Osteoblast (primary cell): ENCODE data around the gene DNAJC12. TPM values are rescaled to one million over a fixed set of nuclear protein-coding genes. Genes with fewer than 3 reads are reported as not detected.

ENCODE experiments used
- DNase-seq: peaks from one replicate; pipeline ENCODE4 v3.0.0; 2011; ENCODE audit warnings: low spot score, mixed read lengths; ENCODE audit not compliant: insufficient read length; ENCODE audit errors: missing footprints
- H2AFZ ChIP-seq: 2 replicates; pipeline ENCODE4 v1.6.0; 2011; ENCODE audit warnings: mild to moderate bottlenecking, low read length
- H3K27ac ChIP-seq: 2 replicates; pipeline ENCODE4 v1.5.1; 2011; ENCODE audit warnings: mild to moderate bottlenecking, low read depth, low read length, moderate library complexity
- H3K27me3 ChIP-seq: 2 replicates; pipeline ENCODE4 v1.6.0; 2012; ENCODE audit warnings: mild to moderate bottlenecking, control low read depth, inconsistent platforms, low read length, moderate library complexity; ENCODE audit not compliant: insufficient read depth
- H3K36me3 ChIP-seq: 2 replicates; pipeline ENCODE4 v1.5.1; 2011; ENCODE audit warnings: mild to moderate bottlenecking, low read length, control low read depth, moderate library complexity; ENCODE audit not compliant: insufficient read depth
- H3K4me1 ChIP-seq: 2 replicates; pipeline ENCODE4 v1.5.1; 2011; ENCODE audit warnings: mild to moderate bottlenecking, low read length, control low read depth, moderate library complexity; ENCODE audit not compliant: insufficient read depth
- H3K4me2 ChIP-seq: 2 replicates; pipeline ENCODE4 v1.6.0; 2011; ENCODE audit warnings: mild to moderate bottlenecking, low read length; ENCODE audit not compliant: insufficient read depth
- H3K4me3 ChIP-seq: fragments of 200-600 bp; sonication (generic); 3 replicates; pipeline ENCODE4 v1.5.1; 2012; ENCODE audit warnings: mild to moderate bottlenecking, low read length, inconsistent platforms; ENCODE audit not compliant: insufficient read depth
- H3K79me2 ChIP-seq: 2 replicates; pipeline ENCODE4 v1.6.0; 2012; ENCODE audit warnings: mild to moderate bottlenecking, low read length, control low read depth, inconsistent platforms; ENCODE audit not compliant: insufficient read depth
- H3K9me3 ChIP-seq: 2 replicates; pipeline ENCODE4 v1.5.1; 2011; ENCODE audit warnings: low read depth, low read length, control low read depth
- H4K20me1 ChIP-seq: 2 replicates; pipeline ENCODE4 v1.6.0; 2012; ENCODE audit warnings: mild to moderate bottlenecking, low read length, control low read depth; ENCODE audit not compliant: insufficient read depth
- total RNA-seq: library from RNA; depleted of rRNA; stranded (reverse); fragments of >200 nt; gene quantifications from 2 replicates; pipeline ENCODE4 v1.2.3, GENCODE V29; 2012
- TF ChIP-seq, protein P1 (sequence below): IDR thresholded peaks from 2 replicates; pipeline ENCODE4 v1.5.1; 2011; ENCODE audit warnings: mild to moderate bottlenecking, low read depth, low read length, moderate library complexity; ENCODE audit errors: extremely low read depth

The DNAJC12 gene
- total RNA-seq, 1 donor, result 4.0 TPM

DNA sequence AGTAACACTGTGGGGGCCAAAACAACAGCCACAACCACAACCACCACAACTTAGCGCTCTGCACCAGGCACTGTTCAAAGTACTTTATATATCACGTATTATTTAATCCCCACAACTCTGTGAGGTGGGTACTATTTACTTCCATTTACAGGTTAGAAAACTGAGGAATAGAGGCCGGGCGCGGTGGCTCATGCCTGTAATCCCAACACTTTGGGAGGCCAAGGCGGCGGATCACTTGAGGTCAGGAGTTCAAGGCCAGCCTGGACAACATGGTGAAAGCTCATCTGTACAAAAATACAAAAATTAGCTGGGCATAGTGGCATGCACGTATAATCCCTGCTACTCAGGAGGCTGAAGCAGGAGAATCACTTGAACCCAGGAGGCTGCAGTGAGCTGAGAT lies 3.6 kb downstream of the DNAJC12 start:
- TF ChIP-seq, protein P1, sequence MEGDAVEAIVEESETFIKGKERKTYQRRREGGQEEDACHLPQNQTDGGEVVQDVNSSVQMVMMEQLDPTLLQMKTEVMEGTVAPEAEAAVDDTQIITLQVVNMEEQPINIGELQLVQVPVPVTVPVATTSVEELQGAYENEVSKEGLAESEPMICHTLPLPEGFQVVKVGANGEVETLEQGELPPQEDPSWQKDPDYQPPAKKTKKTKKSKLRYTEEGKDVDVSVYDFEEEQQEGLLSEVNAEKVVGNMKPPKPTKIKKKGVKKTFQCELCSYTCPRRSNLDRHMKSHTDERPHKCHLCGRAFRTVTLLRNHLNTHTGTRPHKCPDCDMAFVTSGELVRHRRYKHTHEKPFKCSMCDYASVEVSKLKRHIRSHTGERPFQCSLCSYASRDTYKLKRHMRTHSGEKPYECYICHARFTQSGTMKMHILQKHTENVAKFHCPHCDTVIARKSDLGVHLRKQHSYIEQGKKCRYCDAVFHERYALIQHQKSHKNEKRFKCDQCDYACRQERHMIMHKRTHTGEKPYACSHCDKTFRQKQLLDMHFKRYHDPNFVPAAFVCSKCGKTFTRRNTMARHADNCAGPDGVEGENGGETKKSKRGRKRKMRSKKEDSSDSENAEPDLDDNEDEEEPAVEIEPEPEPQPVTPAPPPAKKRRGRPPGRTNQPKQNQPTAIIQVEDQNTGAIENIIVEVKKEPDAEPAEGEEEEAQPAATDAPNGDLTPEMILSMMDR, result no peak
- no peak overlapping the region for H3K4me3 ChIP-seq
- DNase-seq, result no peak
- no peaks in the 10 kb centered on the region for H3K9me3 ChIP-seq
- peaks cover 6% of the 10 kb centered on the region for H3K4me1 ChIP-seq
- no peaks in the 10 kb centered on the region for H3K36me3 ChIP-seq
- no peak overlapping the region for H3K27ac ChIP-seq
- H3K79me2 ChIP-seq, result no peaks in the 10 kb centered on the region
- no peak overlapping the region for H2AFZ ChIP-seq
- no peak overlapping the region for H3K4me2 ChIP-seq
- no peaks in the 10 kb centered on the region for H3K27me3 ChIP-seq
- H4K20me1 ChIP-seq, result no peaks in the 10 kb centered on the region

DNA sequence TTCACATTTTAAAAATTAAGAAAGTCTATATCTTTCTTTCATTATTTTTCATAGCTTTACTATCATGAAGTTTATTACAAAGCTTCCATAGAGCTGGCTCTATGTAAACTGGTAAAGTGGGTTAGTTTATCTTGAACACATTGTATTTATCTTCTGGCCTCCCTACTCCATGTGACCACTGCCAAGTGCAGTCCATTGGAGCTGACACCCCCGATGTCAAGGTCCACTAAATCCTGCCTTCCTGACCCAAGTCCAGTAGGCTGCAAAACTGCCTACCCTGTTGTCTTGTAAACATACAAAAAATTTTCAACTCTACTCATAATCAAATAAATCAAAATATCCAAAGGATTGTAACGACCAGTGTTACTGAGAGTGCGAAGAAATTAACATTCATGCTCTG lies 10.2 kb downstream of the DNAJC12 start:
- Histone ChIP-seq H3K36me3 (no peaks in the 10 kb centered on the region), H3K4me1 (peaks cover 3% of the 10 kb centered on the region), H3K9me3 (no peaks in the 10 kb centered on the region), H2AFZ (no peak overlapping the region), H4K20me1 (no peaks in the 10 kb centered on the region), H3K79me2 (no peaks in the 10 kb centered on the region), H3K27ac (no peak overlapping the region), H3K27me3 (no peaks in the 10 kb centered on the region), H3K4me3 (no peak overlapping the region), H3K4me2 (no peak overlapping the region)
- TF ChIP-seq, protein P1, result no peak
- DNase-seq, result no peak

DNA sequence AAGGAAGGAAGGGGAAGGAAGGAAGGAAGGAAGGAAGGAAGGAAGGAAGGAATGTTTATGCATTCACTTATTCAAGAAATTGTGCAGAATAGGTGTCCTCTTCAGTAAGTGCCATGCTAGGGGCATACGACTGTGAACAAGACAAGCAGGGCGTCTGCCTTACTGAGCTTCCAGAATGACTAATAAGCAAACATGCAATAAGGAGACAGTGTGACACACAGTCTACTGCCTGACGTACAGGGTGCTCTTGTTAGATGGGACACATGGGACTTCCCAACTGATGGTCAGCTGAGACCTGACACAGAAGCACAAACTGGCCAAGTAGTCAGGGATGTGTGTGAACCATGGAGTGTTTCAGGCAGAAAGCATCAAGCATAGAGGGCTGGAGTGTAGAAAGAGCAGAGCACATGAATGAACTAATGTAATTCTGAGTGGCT lies 18.2 kb downstream of the DNAJC12 start:
- peak; percentile 90 for DNase-seq
- H3K36me3 ChIP-seq, result no peaks in the 10 kb centered on the region
- H2AFZ ChIP-seq, result no peak overlapping the region
- H3K4me2 ChIP-seq, result no peak overlapping the region
- no peaks in the 10 kb centered on the region for H4K20me1 ChIP-seq
- H3K4me3 ChIP-seq, result no peak overlapping the region
- H3K9me3 ChIP-seq, result no peaks in the 10 kb centered on the region
- TF ChIP-seq, protein P1, result no peak
- H3K4me1 ChIP-seq, result peaks cover 8% of the 10 kb centered on the region
- no peak overlapping the region for H3K27ac ChIP-seq
- H3K79me2 ChIP-seq, result no peaks in the 10 kb centered on the region
- no peaks in the 10 kb centered on the region for H3K27me3 ChIP-seq

DNA sequence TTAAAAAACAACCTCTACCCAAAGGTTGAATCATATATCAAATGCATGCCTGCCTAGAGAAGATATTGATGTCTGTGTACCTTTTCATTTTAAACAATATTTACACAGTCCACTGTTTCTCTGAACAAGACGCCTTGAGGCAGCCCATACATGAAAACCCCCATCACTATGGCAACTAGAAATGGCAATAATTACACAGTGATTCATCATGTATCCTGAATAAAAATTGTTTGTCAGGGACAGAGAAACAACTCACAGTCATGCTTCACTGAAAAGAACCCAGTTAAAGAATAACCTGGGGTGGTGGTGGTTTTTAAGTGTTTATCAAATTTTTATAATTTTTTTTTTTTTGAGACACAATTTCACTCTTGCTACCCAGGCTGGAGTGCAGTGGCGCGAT lies 19.7 kb downstream of the DNAJC12 start:
- Histone ChIP-seq H3K36me3 (no peaks in the 10 kb centered on the region), H3K79me2 (no peaks in the 10 kb centered on the region), H3K9me3 (no peaks in the 10 kb centered on the region), H3K27me3 (no peaks in the 10 kb centered on the region), H3K4me3 (no peak overlapping the region), H3K4me2 (no peak overlapping the region), H2AFZ (no peak overlapping the region), H3K4me1 (peaks cover 5% of the 10 kb centered on the region), H3K27ac (no peak overlapping the region), H4K20me1 (no peaks in the 10 kb centered on the region)
- TF ChIP-seq, protein P1, result no peak
- peak; percentile 53 for DNase-seq
